ENCODE data around the gene TEN1. TPM values are rescaled to one million over a fixed set of nuclear protein-coding genes. Genes with fewer than 3 reads are reported as not detected.

TEN1 gene
- total and polyA plus RNA-seq, 2 of the 13 experiments (the other 11 are each of a cell fraction or from before 2014, with no cell fraction given), result 18.0 to 21.3 TPM

GRCh38 chr17:75998327-75998795 is 19.3 kb downstream of the TEN1 start (continued):
- TF ChIP-seq ZNF18 (CRISPR knock-in tag; IDR thresholded peaks at IDR 0.05; ENCODE audit: insufficient replicate concordance) (no peak), KLF15 (CRISPR knock-in tag; IDR thresholded peaks at IDR 0.05; ENCODE audit: borderline replicate concordance) (no peak), NR2C2 (CRISPR knock-in tag; IDR thresholded peaks at IDR 0.05; ENCODE audit: borderline replicate concordance) (peak; percentile 52), PRDM10 (CRISPR knock-in tag; IDR thresholded peaks at IDR 0.05; ENCODE audit: low read depth) (no peak), ZNF430 (CRISPR knock-in tag; IDR thresholded peaks at IDR 0.05) (no peak), POLR2AphosphoS5 (IDR thresholded peaks at IDR 0.05; ENCODE audit: low read depth, low read length) (no peak), FOXJ3 (CRISPR knock-in tag; IDR thresholded peaks at IDR 0.05; ENCODE audit: borderline replicate concordance) (no peak), XRCC5 (optimal IDR thresholded peaks at IDR 0.05; ENCODE audit: low read length) (peak; percentile 24), RBFOX2 (IDR thresholded peaks at IDR 0.05; ENCODE audit: low read depth, low read length) (no peak), ZBTB49 (CRISPR knock-in tag; IDR thresholded peaks at IDR 0.05; ENCODE audit: borderline replicate concordance) (no peak), ZBTB40 (IDR thresholded peaks at IDR 0.05) (no peak), ZBTB40 (CRISPR knock-in tag; IDR thresholded peaks at IDR 0.05) (no peak)

Measured in HepG2 (cell line).